Astrocyte (in vitro differentiated cells and primary cell): ENCODE measurements around the gene CENPA. TPM values are rescaled to one million over a fixed set of nuclear protein-coding genes. Genes with fewer than 3 reads are reported as not detected.

Experiments used
- DNase-seq: peaks from one replicate; pipeline ENCODE4 v3.0.0-alpha.2; 2010; ENCODE audit warnings: low read depth
- FAIRE-seq: peaks from 2 replicates; lab custom pipeline; 2011; peaks lifted over from hg19 to GRCh38; lab: Jason Lieb, UNC
- H2AFZ ChIP-seq: 2 replicates; pipeline ENCODE4 v1.6.0; 2012; ENCODE audit warnings: low read depth, low read length, inconsistent platforms
- H3K27ac ChIP-seq: 2 replicates; pipeline ENCODE4 v1.5.1; 2011; ENCODE audit warnings: low read depth, low read length, inconsistent platforms
- H3K27me3 ChIP-seq: 2 replicates; pipeline ENCODE4 v1.6.0; 2011; ENCODE audit warnings: low read length, inconsistent platforms; ENCODE audit not compliant: insufficient read depth
- H3K36me3 ChIP-seq: 2 replicates; pipeline ENCODE4 v1.5.1; 2011; ENCODE audit warnings: low read length, inconsistent platforms; ENCODE audit not compliant: insufficient read depth
- H3K4me1 ChIP-seq: 2 replicates; pipeline ENCODE4 v1.5.1; 2011; ENCODE audit warnings: low read length, inconsistent platforms; ENCODE audit not compliant: insufficient read depth
- H3K4me2 ChIP-seq: 2 replicates; pipeline ENCODE4 v1.6.0; 2012; ENCODE audit warnings: low read length, inconsistent platforms
- H3K4me3 ChIP-seq: 2 replicates; pipeline ENCODE4 v1.5.1; 2011; ENCODE audit warnings: low read depth, mild to moderate bottlenecking, low read length, inconsistent platforms; ENCODE audit not compliant: insufficient read depth
- H3K79me2 ChIP-seq: 2 replicates; pipeline ENCODE4 v1.6.0; 2012; ENCODE audit warnings: mild to moderate bottlenecking, low read length, inconsistent platforms; ENCODE audit not compliant: insufficient read depth
- H3K9ac ChIP-seq: 2 replicates; pipeline ENCODE4 v1.6.0; 2012; ENCODE audit warnings: mild to moderate bottlenecking, low read length, inconsistent platforms
- H3K9me3 ChIP-seq: 2 replicates; pipeline ENCODE4 v1.5.1; 2012; ENCODE audit warnings: low read depth, mild to moderate bottlenecking, low read length, inconsistent platforms; ENCODE audit not compliant: insufficient read depth
- H4K20me1 ChIP-seq: 2 replicates; pipeline ENCODE4 v1.6.0; 2012; ENCODE audit warnings: low read length, inconsistent platforms; ENCODE audit not compliant: insufficient read depth
- H3K27ac Mint-ChIP-seq: one replicate; pipeline ENCODE4 v1.8.0; 2021; ENCODE audit warnings: mild to moderate bottlenecking, mixed read lengths; ENCODE audit not compliant: unreplicated experiment
- H3K27me3 Mint-ChIP-seq: one replicate; pipeline ENCODE4 v1.8.0; 2021; ENCODE audit warnings: low read depth, mixed read lengths; ENCODE audit not compliant: unreplicated experiment
- H3K36me3 Mint-ChIP-seq: one replicate; pipeline ENCODE4 v1.8.0; 2021; ENCODE audit warnings: low read depth, mixed read lengths; ENCODE audit not compliant: unreplicated experiment
- H3K4me1 Mint-ChIP-seq: one replicate; pipeline ENCODE4 v1.8.0; 2021; ENCODE audit warnings: low read depth, mixed read lengths; ENCODE audit not compliant: unreplicated experiment
- H3K4me3 Mint-ChIP-seq: one replicate; pipeline ENCODE4 v1.8.0; 2021; ENCODE audit warnings: mild to moderate bottlenecking, moderate library complexity, mixed read lengths; ENCODE audit not compliant: unreplicated experiment
- H3K9me3 Mint-ChIP-seq: one replicate; pipeline ENCODE4 v1.8.0; 2021; ENCODE audit warnings: mild to moderate bottlenecking, mixed read lengths; ENCODE audit not compliant: unreplicated experiment
- CTCF ChIP-seq: IDR thresholded peaks from 2 replicates; pipeline ENCODE4 v1.5.1; 2011; ENCODE audit warnings: low read depth, mild to moderate bottlenecking, inconsistent platforms, low read length, moderate library complexity; ENCODE audit not compliant: insufficient read depth
- EZH2 ChIP-seq: IDR thresholded peaks from 2 replicates; pipeline ENCODE4 v1.6.1; 2012; ENCODE audit warnings: mild to moderate bottlenecking, low read length, inconsistent platforms; ENCODE audit not compliant: insufficient read depth
- total RNA-seq: library from RNA; stranded (reverse); gene quantifications from 2 replicates; pipeline ENCODE4 v1.2.1, GENCODE V29; 2021

The CENPA gene
- total RNA-seq, 1 donor from 2014 or later: 2.7 TPM

GRCh38 chr2:26807788-26808460, 22.1 kb downstream of the CENPA start:
- no peak overlapping the region for H3K9ac ChIP-seq
- H3K36me3 ChIP-seq: no peaks in the 10 kb centered on the region
- H3K36me3 Mint-ChIP-seq: no peaks in the 10 kb centered on the region
- peaks cover 23% of the 10 kb centered on the region for H3K27me3 Mint-ChIP-seq
- H3K27me3 ChIP-seq: peaks cover 13% of the 10 kb centered on the region
- no peak overlapping the region for H3K4me3 Mint-ChIP-seq
- no peak overlapping the region for H3K4me2 ChIP-seq
- TF ChIP-seq CTCF: no peak
- TF ChIP-seq EZH2: no peak
- H3K9me3 ChIP-seq: no peaks in the 10 kb centered on the region
- H4K20me1 ChIP-seq: no peaks in the 10 kb centered on the region
- FAIRE-seq: no peak
- no peak overlapping the region for H3K27ac ChIP-seq
- no peak overlapping the region for H2AFZ ChIP-seq
- H3K9me3 Mint-ChIP-seq: peaks cover 1% of the 10 kb centered on the region
- no peaks in the 10 kb centered on the region for H3K79me2 ChIP-seq
- H3K4me1 ChIP-seq: no peaks in the 10 kb centered on the region
- no peak overlapping the region for H3K4me3 ChIP-seq
- H3K4me1 Mint-ChIP-seq: peaks cover 7% of the 10 kb centered on the region
- no peak overlapping the region for H3K27ac Mint-ChIP-seq
- DNase-seq: no peak

GRCh38 chr2:26809211-26809610, 23.4 kb downstream of the CENPA start:
- Mint-ChIP-seq H3K9me3 (peaks cover 4% of the 10 kb centered on the region), H3K4me1 (peaks cover 7% of the 10 kb centered on the region), H3K36me3 (no peaks in the 10 kb centered on the region), H3K27ac (no peak overlapping the region), H3K27me3 (peaks cover 23% of the 10 kb centered on the region), H3K4me3 (no peak overlapping the region)
- no peak overlapping the region for H3K4me3 ChIP-seq
- DNase-seq: no peak
- TF ChIP-seq CTCF (no peak), EZH2 (no peak)
- H3K4me2 ChIP-seq: no peak overlapping the region
- no peak overlapping the region for H2AFZ ChIP-seq
- no peak overlapping the region for H3K9ac ChIP-seq
- no peaks in the 10 kb centered on the region for H4K20me1 ChIP-seq
- FAIRE-seq: no peak
- H3K9me3 ChIP-seq: no peaks in the 10 kb centered on the region
- no peaks in the 10 kb centered on the region for H3K79me2 ChIP-seq
- no peaks in the 10 kb centered on the region for H3K4me1 ChIP-seq
- H3K27ac ChIP-seq: no peak overlapping the region
- no peaks in the 10 kb centered on the region for H3K36me3 ChIP-seq
- H3K27me3 ChIP-seq: peaks cover 13% of the 10 kb centered on the region

GRCh38 chr2:26809876-26810577, 24.2 kb downstream of the CENPA start:
- no peak overlapping the region for H3K27ac ChIP-seq
- Mint-ChIP-seq H3K9me3 (peaks cover 4% of the 10 kb centered on the region), H3K27me3 (peaks cover 23% of the 10 kb centered on the region), H3K36me3 (no peaks in the 10 kb centered on the region), H3K4me1 (peaks cover 7% of the 10 kb centered on the region), H3K27ac (no peak overlapping the region), H3K4me3 (no peak overlapping the region)
- no peaks in the 10 kb centered on the region for H3K79me2 ChIP-seq
- no peaks in the 10 kb centered on the region for H4K20me1 ChIP-seq
- no peak overlapping the region for H3K9ac ChIP-seq
- no peaks in the 10 kb centered on the region for H3K36me3 ChIP-seq
- no peak overlapping the region for H3K4me3 ChIP-seq
- peaks cover 13% of the 10 kb centered on the region for H3K27me3 ChIP-seq
- no peaks in the 10 kb centered on the region for H3K9me3 ChIP-seq
- FAIRE-seq: no peak
- H3K4me1 ChIP-seq: no peaks in the 10 kb centered on the region
- no peak for DNase-seq
- no peak overlapping the region for H2AFZ ChIP-seq
- TF ChIP-seq CTCF (no peak), EZH2 (no peak)
- H3K4me2 ChIP-seq: no peak overlapping the region
